GM12873 (cell line): ENCODE data around the gene TERC.
A peak's percentile ranks its signal among the peaks of the same experiment; 100 is the strongest.

Experiments
- CTCF ChIP-seq: IDR thresholded peaks from 2 replicates; pipeline ENCODE4 v1.5.1; 2012; ENCODE audit warnings: low read depth, mild to moderate bottlenecking, moderate library complexity, low read length, control low read depth; ENCODE audit not compliant: insufficient read depth; ENCODE audit errors: missing control alignments

The TERC gene

GRCh38 chr3:169769287-169770181 is 4.7 kb upstream of the TERC start, which contains the start of gene ACTRT3:
Gene ACTRT3 (minus strand): TSS chr3:169769561. CDS start chr3:169769520, 41 bp downstream.
- TF ChIP-seq CTCF: peak; percentile 16

GRCh38 chr3:169764312-169764881 is 463 bp downstream of the TERC start:
- no peak for TF ChIP-seq CTCF

GRCh38 chr3:169760479-169760878 is 4.4 kb downstream of the TERC start:
- no peak for TF ChIP-seq CTCF

GRCh38 chr3:169759256-169759655 is 5.6 kb downstream of the TERC start:
- TF ChIP-seq CTCF: no peak

GRCh38 chr3:169758359-169758994 is 6.4 kb downstream of the TERC start:
- no peak for TF ChIP-seq CTCF

- no peak for TF ChIP-seq CTCF
Measured at GRCh38 chr3:169755488-169755887, 9.4 kb downstream of the TERC start.

- no peak for TF ChIP-seq CTCF
Measured at GRCh38 chr3:169754711-169755110, 10.1 kb downstream of the TERC start.
